Pancreas (tissue), 10 donors: Measurements from ENCODE around the gene MAU2. TPM values are rescaled to one million over a fixed set of nuclear protein-coding genes. Genes with fewer than 3 reads are reported as not detected.
A peak's percentile ranks its signal among the peaks of the same experiment; 100 is the strongest.
"Not testable (repeated sequence)": the region's sequence is repeated elsewhere in the genome, so short reads cannot be mapped to it uniquely, and the experiment has no call there.

ENCODE experiments used
- ATAC-seq, 4 donors: fragments of 200-7000 bp; cut with Tn5 transposase; one replicate each; pipeline versions ENCODE4 v1.8.0 to v1.9.1; 2020; ENCODE audit warnings: mild to moderate bottlenecking in 4 of 4, moderate library complexity in 4 of 4
- DNase-seq, 6 donors: peaks; one replicate each; pipeline ENCODE4 v3.0.0-alpha.2; 2020
- FAIRE-seq: peaks from 2 replicates; lab custom pipeline; 2012; peaks lifted over from hg19 to GRCh38; lab: Jason Lieb, UNC
- H3K27ac ChIP-seq, 4 donors: fragments of 200-600 bp; sonication (generic); 1 replicate in 3 of 4; 2 replicates in 1 of 4; pipeline versions ENCODE4 v1.5.0 to v1.8.0; 2020
- H3K27me3 ChIP-seq, 4 donors: fragments of 200-600 bp; one replicate each; pipeline ENCODE4 v1.8.0; 2021
- H3K36me3 ChIP-seq, 3 donors: fragments of 200-600 bp; sonication (generic) in 1 of 3; one replicate each; pipeline versions ENCODE4 v1.5.0 to v1.8.0; 2020 to 2021
- H3K4me1 ChIP-seq, 3 donors: fragments of 200-600 bp; one replicate each; pipeline ENCODE4 v1.8.0; 2021
- H3K4me3 ChIP-seq, 4 donors: fragments of 200-600 bp; sonication (generic) in 2 of 4; one replicate each; pipeline versions ENCODE4 v1.5.0 to v1.8.0; 2020 to 2021
- H3K9me3 ChIP-seq, 4 donors: fragments of 200-600 bp; one replicate each; pipeline ENCODE4 v1.8.0; 2021
- WGBS, 2 donors: extraction: QIAGEN DNeasy Blood & Tissue Kit; methylation state at CpG; one replicate each; pipeline ENCODE4 v1.1.7; 2013; 5-methylcytosine and 5-hydroxymethylcytosine counted together
- intact Hi-C, 3 donors: fragments of 100-400 bp; cut with DNase I; formaldehyde crosslinking; loops; one replicate each; pipeline versions ENCODE4 v1.11.1 to v1.14.2; 2022
- polyA plus RNA-seq, 2 donors: library from polyadenylated mRNA; stranded (reverse); fragments of 200-250 nt; gene quantifications; one replicate each; pipeline ENCODE4 v1.2.3, GENCODE V29; 2013
- total RNA-seq, 6 donors: library from RNA; stranded (reverse); fragmentation: NEBNext Ultra II Directional in 4 of 6; extraction: Animal tissue kit (Norgen Biotek cat#: 25700) in 4 of 6; gene quantifications; one replicate each; pipeline versions ENCODE4 v1.2.1 to v1.2.4, GENCODE V29; 2021 to 2023
- TF ChIP-seq, protein P1 (sequence below), 4 donors: fragments of 200-600 bp; sonication (generic) in 3 of 4; IDR thresholded peaks; one replicate each; pipeline versions ENCODE4 v1.5.0 to v1.8.0; 2021; ENCODE audit warnings: antibody characterized with exemption in 4 of 4
- donor health status: healthy with polysubstance abuse.
- donor health status: DM: no; HTN: no; CAD: no; lungs with moderate emphysema.
- donor health status: DM: no; HTN: no; CAD: no.
- donor health status: control.
- donor health status: control.
- donor health status: Bipolar disorder and iron deficiency.
- donor health status: DM: yes; HTN: yes; CAD: no.
- donor health status: DM: no; HTN: no; CAD: no.
- donor health status: DM: no; HTN: no; CAD: no.
- donor health status: DM: yes; HTN: yes; CAD: no.

The MAU2 gene
- total and polyA plus RNA-seq, 8 donors, result 22.6 to 38.8 (median 30.2) TPM

DNA sequence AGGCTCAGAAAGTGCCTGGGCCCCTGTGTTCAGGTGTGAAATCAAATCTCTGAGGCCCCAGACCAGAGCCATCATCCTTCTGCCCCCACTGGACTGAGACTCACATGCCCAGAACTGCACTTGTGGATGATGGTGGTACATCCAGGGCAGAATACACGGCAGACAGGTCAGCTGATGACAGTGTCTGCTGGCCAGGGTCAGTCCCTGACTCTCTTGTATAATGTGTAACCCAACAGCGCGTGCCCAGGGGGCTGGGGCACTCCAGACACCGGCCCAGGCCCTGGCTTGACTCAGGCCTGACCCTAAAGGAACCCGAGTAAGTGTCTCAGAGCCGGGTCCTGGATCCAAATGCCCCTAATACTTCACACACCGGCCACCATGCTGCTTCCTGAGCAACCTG is 47.5 kb downstream of the MAU2 start:
- ATAC-seq, result no peak
- no peak for DNase-seq
- Histone ChIP-seq H3K4me3 (no peak overlapping the region), H3K9me3 (no peaks in the 10 kb centered on the region), H3K27ac (no peak overlapping the region), H3K36me3 (no peaks in the 10 kb centered on the region), H3K27me3 (no peaks in the 10 kb centered on the region), H3K4me1 (peaks cover 0 to 4% (median 4%) of the 10 kb centered on the region in 3 donors)
- WGBS, 2 donors, result 67 to 79% methylated on average over 7 of the region's 7 CpGs
- FAIRE-seq, result no peak
- intact Hi-C loops, result no loop called here
- TF ChIP-seq, protein P1, sequence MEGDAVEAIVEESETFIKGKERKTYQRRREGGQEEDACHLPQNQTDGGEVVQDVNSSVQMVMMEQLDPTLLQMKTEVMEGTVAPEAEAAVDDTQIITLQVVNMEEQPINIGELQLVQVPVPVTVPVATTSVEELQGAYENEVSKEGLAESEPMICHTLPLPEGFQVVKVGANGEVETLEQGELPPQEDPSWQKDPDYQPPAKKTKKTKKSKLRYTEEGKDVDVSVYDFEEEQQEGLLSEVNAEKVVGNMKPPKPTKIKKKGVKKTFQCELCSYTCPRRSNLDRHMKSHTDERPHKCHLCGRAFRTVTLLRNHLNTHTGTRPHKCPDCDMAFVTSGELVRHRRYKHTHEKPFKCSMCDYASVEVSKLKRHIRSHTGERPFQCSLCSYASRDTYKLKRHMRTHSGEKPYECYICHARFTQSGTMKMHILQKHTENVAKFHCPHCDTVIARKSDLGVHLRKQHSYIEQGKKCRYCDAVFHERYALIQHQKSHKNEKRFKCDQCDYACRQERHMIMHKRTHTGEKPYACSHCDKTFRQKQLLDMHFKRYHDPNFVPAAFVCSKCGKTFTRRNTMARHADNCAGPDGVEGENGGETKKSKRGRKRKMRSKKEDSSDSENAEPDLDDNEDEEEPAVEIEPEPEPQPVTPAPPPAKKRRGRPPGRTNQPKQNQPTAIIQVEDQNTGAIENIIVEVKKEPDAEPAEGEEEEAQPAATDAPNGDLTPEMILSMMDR (IDR thresholded peaks at IDR 0.05), result no peak

DNA sequence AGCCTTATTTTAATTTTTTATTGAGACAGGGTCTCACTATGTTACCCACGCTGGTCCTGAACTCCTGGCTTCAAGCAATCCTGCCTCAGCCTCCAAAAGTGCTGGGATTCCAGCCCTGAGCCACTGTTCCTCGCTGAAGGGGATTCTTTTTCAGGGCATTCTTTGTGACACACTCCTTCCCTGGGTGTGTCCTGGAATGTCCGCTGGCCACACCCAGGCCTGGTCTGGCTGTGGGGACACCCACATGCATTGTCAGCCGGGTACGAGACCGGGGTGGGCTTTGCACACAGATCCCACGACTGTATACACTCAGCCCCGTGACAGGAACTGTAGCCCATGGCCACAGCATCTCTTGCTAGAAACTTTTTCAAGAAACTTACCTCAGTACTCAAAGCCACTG is 50.4 kb downstream of the MAU2 start:
- ATAC-seq (no peak), DNase-seq (no peak), FAIRE-seq (no peak)
- no peaks in the 10 kb centered on the region for H3K9me3 ChIP-seq
- WGBS, 2 donors, result 61 to 69% methylated on average over 8 of the region's 8 CpGs
- TF ChIP-seq, protein P1 (IDR thresholded peaks at IDR 0.05), result no peak
- H3K4me1 ChIP-seq, result peaks cover 0 to 4% (median 0%) of the 10 kb centered on the region in 3 donors
- no peaks in the 10 kb centered on the region for H3K36me3 ChIP-seq
- no peaks in the 10 kb centered on the region for H3K27me3 ChIP-seq
- H3K4me3 ChIP-seq, result no peak overlapping the region
- intact Hi-C loops, result loop anchor here in 2 of 3 donors (5.0 to 10.0 kb wide), 2 partner anchors 114 to 116 kb away; no protein-coding TSS in a partner anchor
- no peak overlapping the region for H3K27ac ChIP-seq

DNA sequence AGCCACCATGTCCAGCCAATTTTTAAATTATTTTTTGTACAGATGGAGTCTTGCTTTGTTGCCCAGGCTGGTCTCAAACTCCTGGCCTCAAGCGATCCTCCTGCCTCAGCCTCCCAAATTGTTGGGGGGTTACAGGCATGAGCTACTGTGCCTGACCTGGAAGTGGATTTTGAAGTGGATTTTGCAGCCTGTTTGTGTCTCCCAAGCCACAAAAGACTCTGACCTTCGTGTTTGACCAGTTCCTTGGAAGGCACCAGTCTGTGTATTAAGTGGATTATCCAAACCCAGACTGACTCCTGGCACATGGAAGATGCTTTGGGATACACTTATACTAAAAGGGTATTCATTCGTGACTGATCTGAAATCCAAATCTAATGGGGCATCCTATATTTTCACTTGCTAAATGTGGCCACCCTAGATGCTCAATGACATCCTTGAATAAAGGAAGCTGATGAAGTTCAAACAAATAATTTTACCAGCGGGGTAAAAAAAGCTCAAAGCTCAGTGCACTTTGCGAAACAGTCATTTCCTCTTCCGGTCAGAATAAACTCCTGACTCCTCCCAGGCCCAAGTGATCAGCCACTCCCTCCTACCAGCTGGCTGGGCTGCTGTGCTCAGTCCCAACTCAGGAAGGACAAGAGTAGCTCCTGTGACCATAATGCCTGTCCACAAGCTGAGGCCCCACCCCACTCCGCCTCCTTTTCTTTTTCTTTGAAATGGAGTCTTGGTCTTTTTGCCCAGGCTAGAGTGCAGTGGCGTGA is 52.2 kb downstream of the MAU2 start:
- peak in 2 of 6 donors; percentile 34 to 60 for DNase-seq
- ATAC-seq, result peak in 3 of 4 donors; percentile 67 to 83 (median 79)
- no peak overlapping the region for H3K4me3 ChIP-seq
- H3K36me3 ChIP-seq, result no peaks in the 10 kb centered on the region
- peak overlapping the region in 2 of 4 donors; percentile 44 to 62 for H3K27ac ChIP-seq
- 57 to 64% methylated on average over 8 of the region's 8 CpGs for WGBS, 2 donors
- intact Hi-C loops, result loop anchor here in 2 of 3 donors (5.0 to 10.0 kb wide), 2 partner anchors 112 to 114 kb away; no protein-coding TSS in a partner anchor
- peaks cover 0 to 7% (median 5%) of the 10 kb centered on the region in 3 donors for H3K4me1 ChIP-seq
- H3K27me3 ChIP-seq, result no peaks in the 10 kb centered on the region
- TF ChIP-seq, protein P1 (IDR thresholded peaks at IDR 0.05), result no peak
- H3K9me3 ChIP-seq, result no peaks in the 10 kb centered on the region
- FAIRE-seq, result no peak

DNA sequence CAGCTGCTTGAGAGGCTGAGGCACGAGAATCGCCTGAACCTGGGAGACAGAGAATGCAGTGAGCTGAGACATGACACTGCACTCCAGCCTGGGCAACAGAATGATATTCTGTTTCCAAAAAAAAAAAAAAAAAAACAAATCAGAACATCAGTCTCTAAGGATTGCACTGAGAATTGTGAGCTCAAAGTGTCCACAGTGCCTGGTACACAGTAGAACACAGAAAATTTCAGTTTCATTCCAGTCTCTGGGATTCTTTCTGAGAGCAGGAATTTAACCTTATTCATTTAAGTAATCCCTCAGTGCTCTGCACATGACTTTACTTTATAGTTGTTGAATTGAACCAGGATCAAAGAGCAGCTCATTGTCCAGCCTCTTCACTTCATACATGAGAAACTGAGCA is 58.9 kb downstream of the MAU2 start:
- Histone ChIP-seq H3K36me3 (no peaks in the 10 kb centered on the region), H3K9me3 (no peaks in the 10 kb centered on the region), H3K27ac (no peak overlapping the region), H3K27me3 (no peaks in the 10 kb centered on the region), H3K4me3 (no peak overlapping the region), H3K4me1 (peaks cover 0 to 20% (median 5%) of the 10 kb centered on the region in 3 donors)
- ATAC-seq (no peak), DNase-seq (no peak), FAIRE-seq (no peak)
- 83 to 84% methylated on average over 2 of the region's 2 CpGs for WGBS, 2 donors
- TF ChIP-seq, protein P1 (IDR thresholded peaks at IDR 0.05), result no peak
- intact Hi-C loops, result loop anchor here in 1 of 3 donors (10.0 kb wide), 1 partner anchor 105 kb away; no protein-coding TSS in a partner anchor

DNA sequence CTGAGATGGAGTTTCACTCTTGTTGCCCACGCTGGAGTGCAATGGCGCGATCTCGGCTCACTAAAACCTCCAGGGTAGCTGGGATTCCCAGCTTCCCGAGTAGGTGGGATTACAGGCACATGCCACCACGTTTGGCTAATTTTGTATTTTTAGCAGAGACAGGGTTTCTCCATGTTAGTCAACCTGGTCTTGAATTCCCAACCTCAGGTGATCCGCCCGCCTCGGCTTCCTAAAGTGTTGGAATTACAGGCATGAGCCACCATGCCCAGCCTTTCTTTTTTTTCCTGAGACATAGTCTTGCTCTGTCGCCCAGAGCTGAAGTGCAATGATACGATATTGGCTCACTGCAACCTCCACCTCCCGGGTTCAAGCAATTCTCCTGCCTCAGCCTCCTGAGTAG is 59.7 kb downstream of the MAU2 start:
- FAIRE-seq, H3K9me3 ChIP-seq, ATAC-seq, H3K36me3 ChIP-seq, H3K4me3 ChIP-seq, H3K27ac ChIP-seq, H3K27me3 ChIP-seq, DNase-seq, intact Hi-C loops: not testable (repeated sequence)
- 90% methylated on average over 12 of the region's 12 CpGs for WGBS, 2 donors
- peaks cover 0 to 23% (median 5%) of the 10 kb centered on the region in 3 donors for H3K4me1 ChIP-seq
